NCI-H128 (cell line): Measurements from ENCODE around the gene S100A1.
"Not testable (repeated sequence)": the region's sequence is repeated elsewhere in the genome, so short reads cannot be mapped to it uniquely, and the experiment has no call there.

ENCODE experiments used
- DNase-seq: peaks from one replicate; lab custom pipeline; 2025; ENCODE audit not compliant: unreplicated experiment; lab: John Stamatoyannopoulos, UW

The S100A1 gene

GRCh38 chr1:153629971-153630370, 1.7 kb downstream of the S100A1 start:
- no peak for DNase-seq

- DNase-seq: no peak
These were observed 2.1 kb downstream of the S100A1 start for GRCh38 chr1:153630384-153630783.

- DNase-seq: no peak
These were observed 3.1 kb downstream of the S100A1 start for GRCh38 chr1:153631047-153632022.

GRCh38 chr1:153633161-153633753, 5.0 kb downstream of the S100A1 start:
- no peak for DNase-seq

GRCh38 chr1:153633754-153634665, 5.8 kb downstream of the S100A1 start, which contains the start of gene CHTOP:
Gene CHTOP (plus strand): TSS chr1:153634066. CDS start chr1:153636589, 2,523 bp downstream.
- DNase-seq: peak; percentile 99

- no peak for DNase-seq
These were observed 7.6 kb downstream of the S100A1 start for GRCh38 chr1:153635872-153636271.

GRCh38 chr1:153636312-153636711, 8.1 kb downstream of the S100A1 start:
- DNase-seq: no peak

- DNase-seq: no peak
These were observed 10.0 kb downstream of the S100A1 start for GRCh38 chr1:153638261-153638660.

GRCh38 chr1:153639280-153639679, 11.0 kb downstream of the S100A1 start:
- no peak for DNase-seq

- DNase-seq: not testable (repeated sequence)
These were observed 12.0 kb downstream of the S100A1 start for GRCh38 chr1:153640213-153640612.

GRCh38 chr1:153640861-153641260, 12.6 kb downstream of the S100A1 start:
- no peak for DNase-seq

GRCh38 chr1:153642161-153642560, 13.9 kb downstream of the S100A1 start:
- DNase-seq: no peak

GRCh38 chr1:153643100-153643499, 14.9 kb downstream of the S100A1 start:
- no peak for DNase-seq

GRCh38 chr1:153643816-153644215, 15.6 kb downstream of the S100A1 start:
- no peak for DNase-seq

GRCh38 chr1:153646672-153647345, 18.6 kb downstream of the S100A1 start:
- DNase-seq: no peak

GRCh38 chr1:153647346-153647714, 19.1 kb downstream of the S100A1 start:
- no peak for DNase-seq

- no peak for DNase-seq
These were observed 19.9 kb downstream of the S100A1 start for GRCh38 chr1:153648000-153648643.

GRCh38 chr1:153649137-153649862, 21.1 kb downstream of the S100A1 start:
- no peak for DNase-seq

- no peak for DNase-seq
These were observed 21.6 kb downstream of the S100A1 start for GRCh38 chr1:153649863-153650235.
